OCI-LY7 (cell line): ENCODE results near the gene GNS. TPM values are rescaled to one million over a fixed set of nuclear protein-coding genes. Genes with fewer than 3 reads are reported as not detected.
A peak's percentile ranks its signal among the peaks of the same experiment; 100 is the strongest.

ENCODE experiments used
- BruUV-seq: library from RNA; stranded (reverse); fragments of 400-500 nt; replicated peaks from 2 replicates; lab custom pipeline; 2021; lab: Mats Ljungman, UMichigan
- CTCF ChIA-PET: fragments of 300-600 bp; sonication (Branson Sonifier 250); formaldehyde crosslinking; loops from one replicate; lab custom pipeline; 2022; ENCODE audit warnings: antibody characterized with exemption; ENCODE audit not compliant: unreplicated experiment; lab: Charles Lee
- POLR2A ChIA-PET: fragments of 300-600 bp; sonication (Branson Sonifier 250); formaldehyde crosslinking; loops from one replicate; lab custom pipeline; 2022; ENCODE audit warnings: antibody characterized with exemption; lab: Charles Lee
- DNase-seq: peaks from one replicate; pipeline ENCODE4 v3.0.0-alpha.2; 2015; ENCODE audit warnings: low spot score
- H2AFZ ChIP-seq: fragments of 200-600 bp; sonication (generic), shearing (Covaris generic); 2 replicates; pipeline ENCODE4 v1.6.1; 2014; ENCODE audit warnings: mild to moderate bottlenecking, antibody characterized with exemption, low read length, moderate library complexity
- H3K27ac ChIP-seq: fragments of 200-600 bp; sonication (generic); 2 replicates; pipeline ENCODE4 v1.5.1; 2014; ENCODE audit warnings: mixed run types, low read depth, mild to moderate bottlenecking, moderate library complexity, low read length, inconsistent platforms; ENCODE audit not compliant: poor library complexity, severe bottlenecking
- H3K36me3 ChIP-seq: fragments of 200-600 bp; sonication (generic); 2 replicates; pipeline ENCODE4 v1.6.1; 2014; ENCODE audit warnings: mild to moderate bottlenecking, antibody characterized with exemption, low read length, moderate library complexity, mixed read lengths; ENCODE audit not compliant: insufficient read depth
- H3K4me1 ChIP-seq: fragments of 200-600 bp; sonication (generic); 2 replicates; pipeline ENCODE4 v1.5.1; 2014; ENCODE audit warnings: mild to moderate bottlenecking, low read length; ENCODE audit not compliant: insufficient read depth, poor library complexity, severe bottlenecking
- H3K4me2 ChIP-seq: fragments of 200-600 bp; sonication (generic); 2 replicates; pipeline ENCODE4 v1.6.1; 2014; ENCODE audit warnings: mild to moderate bottlenecking, low read length
- H3K4me3 ChIP-seq: fragments of 200-600 bp; sonication (generic); 2 replicates; pipeline ENCODE4 v1.5.1; 2014; ENCODE audit warnings: mild to moderate bottlenecking, low read depth, low read length; ENCODE audit not compliant: poor library complexity, severe bottlenecking
- H3K79me2 ChIP-seq: fragments of 200-600 bp; sonication (generic); 2 replicates; pipeline ENCODE4 v1.6.1; 2016; ENCODE audit warnings: low read depth, mild to moderate bottlenecking, low read length, moderate library complexity, mixed read lengths; ENCODE audit not compliant: insufficient read depth
- H3K9me2 ChIP-seq: fragments of 200-600 bp; sonication (generic); 2 replicates; pipeline ENCODE4 v1.6.1; 2016; ENCODE audit warnings: mild to moderate bottlenecking, low read length, mixed read lengths; ENCODE audit not compliant: insufficient read depth
- H3K9me3 ChIP-seq: fragments of 200-600 bp; sonication (generic); 2 replicates; pipeline ENCODE4 v1.6.1; 2014; ENCODE audit warnings: mild to moderate bottlenecking, mixed run types, low read length, mixed read lengths
- H4K20me1 ChIP-seq: fragments of 200-600 bp; sonication (generic); 2 replicates; pipeline ENCODE4 v1.6.1; 2014; ENCODE audit warnings: mild to moderate bottlenecking, antibody characterized with exemption, low read length, moderate library complexity, mixed read lengths; ENCODE audit not compliant: insufficient read depth
- CTCF ChIP-seq: fragments of 200-600 bp; sonication (generic); conservative IDR thresholded peaks from 2 replicates; pipeline ENCODE4 v1.5.1; 2014; ENCODE audit warnings: mild to moderate bottlenecking, antibody characterized with exemption, low read length, moderate library complexity, mixed read lengths
- EZH2phosphoT487 ChIP-seq: fragments of 200-600 bp; sonication (generic); IDR thresholded peaks from 2 replicates; pipeline ENCODE4 v1.6.1; 2018; ENCODE audit warnings: low read depth, borderline replicate concordance, mild to moderate bottlenecking, mixed run types, antibody characterized with exemption, low read length, moderate library complexity, mixed read lengths
- intact Hi-C: fragments of 100-400 bp; cut with micrococcal nuclease; formaldehyde crosslinking; loops from one replicate; pipeline ENCODE4 v1.10.0; 2022; ENCODE audit not compliant: unreplicated experiment
- total RNA-seq, 2 experiments: library from RNA; depleted of rRNA in 1 of 2; stranded (reverse); fragments of >200 nt in 1 of 2; shearing (Covaris generic) in 1 of 2; gene quantifications; 2 replicates each; pipeline ENCODE4 v1.2.3, GENCODE V29; 2014 to 2022

Gene GNS
- total RNA-seq, 2 experiments from 2014 or later = 8.0 to 16.0 TPM

GRCh38 chr12:64737539-64737938 is 21.7 kb downstream of the GNS start:
- H4K20me1 ChIP-seq = no peaks in the 10 kb centered on the region
- H3K9me3 ChIP-seq = no peaks in the 10 kb centered on the region
- no TSS peak for BruUV-seq
- H3K79me2 ChIP-seq = no peaks in the 10 kb centered on the region
- peaks cover 21% of the 10 kb centered on the region for H3K4me1 ChIP-seq
- peak; percentile 75 for DNase-seq
- ChIA-PET CTCF (no interaction called here), POLR2A (interaction anchor here (0.9 to 4.1 kb wide), 4 partner anchors 10 to 118 kb away, joined by 3 to 17 read pairs (median 3); no protein-coding TSS in a partner anchor)
- H3K36me3 ChIP-seq = peaks cover 58% of the 10 kb centered on the region
- no peaks in the 10 kb centered on the region for H3K9me2 ChIP-seq
- intact Hi-C loops = no loop called here
- TF ChIP-seq EZH2phosphoT487 (no peak), CTCF (no peak)
- H2AFZ ChIP-seq = peak overlapping the region; percentile 22; the same call in 1 of the 2 replicates
- H3K4me2 ChIP-seq = peak overlapping the region; percentile 28
- H3K27ac ChIP-seq = peak overlapping the region; percentile 24
- no peak overlapping the region for H3K4me3 ChIP-seq

- ChIA-PET CTCF (no interaction called here), POLR2A (interaction anchor here (0.5 to 4.1 kb wide), 6 partner anchors 11 to 250 kb away, joined by 3 to 17 read pairs (median 4); no protein-coding TSS in a partner anchor)
- Histone ChIP-seq H3K27ac (no peak overlapping the region), H3K4me3 (no peak overlapping the region), H3K79me2 (no peaks in the 10 kb centered on the region), H3K36me3 (peaks cover 54% of the 10 kb centered on the region), H3K9me3 (no peaks in the 10 kb centered on the region), H2AFZ (0 out of 2 replicates have a peak overlapping the region, but pooled peaks have one; percentile 22), H4K20me1 (no peaks in the 10 kb centered on the region), H3K4me2 (no peak overlapping the region), H3K4me1 (peaks cover 21% of the 10 kb centered on the region), H3K9me2 (no peaks in the 10 kb centered on the region)
- TF ChIP-seq CTCF = no peak
- TF ChIP-seq EZH2phosphoT487 = no peak
- no TSS peak for BruUV-seq
- intact Hi-C loops = no loop called here
- no peak for DNase-seq
These were observed 22.4 kb downstream of the GNS start for GRCh38 chr12:64736771-64737170.

GRCh38 chr12:64735442-64735841 is 23.8 kb downstream of the GNS start:
- TF ChIP-seq EZH2phosphoT487 (no peak), CTCF (no peak)
- ChIA-PET POLR2A (interaction anchor here (1.3 to 4.1 kb wide), 3 partner anchors 9 to 20 kb away, joined by 5 to 17 read pairs (median 5); no protein-coding TSS in a partner anchor), CTCF (no interaction called here)

More at GRCh38 chr12:64735442-64735841, 23.8 kb downstream of the GNS start:
- BruUV-seq = TSS peak; percentile 39
- Histone ChIP-seq H3K27ac (no peak overlapping the region), H2AFZ (no peak overlapping the region), H3K79me2 (no peaks in the 10 kb centered on the region), H3K36me3 (peaks cover 50% of the 10 kb centered on the region), H3K4me1 (peaks cover 25% of the 10 kb centered on the region), H3K9me2 (no peaks in the 10 kb centered on the region), H4K20me1 (no peaks in the 10 kb centered on the region), H3K9me3 (no peaks in the 10 kb centered on the region), H3K4me3 (no peak overlapping the region), H3K4me2 (no peak overlapping the region)
- intact Hi-C loops = no loop called here
- no peak for DNase-seq
